GM19240 (cell line): Measurements from ENCODE around the gene TNK1.
"Not testable (repeated sequence)": the region's sequence is repeated elsewhere in the genome, so short reads cannot be mapped to it uniquely, and the experiment has no call there.

ENCODE experiments used
- DNase-seq: peaks from one replicate; pipeline ENCODE4 v3.0.0; 2011; ENCODE audit warnings: low spot score; ENCODE audit not compliant: insufficient read length

The TNK1 gene

GRCh38 chr17:7355053-7355452, 25.8 kb upstream of the TNK1 start, which contains the start of gene TMEM95:
TMEM95 (plus strand) TSS chr17:7355156; CDS start chr17:7355205, 49 bp downstream.
- no peak for DNase-seq

- no peak for DNase-seq
Measured at GRCh38 chr17:7355573-7355972, 25.3 kb upstream of the TNK1 start.

DNA sequence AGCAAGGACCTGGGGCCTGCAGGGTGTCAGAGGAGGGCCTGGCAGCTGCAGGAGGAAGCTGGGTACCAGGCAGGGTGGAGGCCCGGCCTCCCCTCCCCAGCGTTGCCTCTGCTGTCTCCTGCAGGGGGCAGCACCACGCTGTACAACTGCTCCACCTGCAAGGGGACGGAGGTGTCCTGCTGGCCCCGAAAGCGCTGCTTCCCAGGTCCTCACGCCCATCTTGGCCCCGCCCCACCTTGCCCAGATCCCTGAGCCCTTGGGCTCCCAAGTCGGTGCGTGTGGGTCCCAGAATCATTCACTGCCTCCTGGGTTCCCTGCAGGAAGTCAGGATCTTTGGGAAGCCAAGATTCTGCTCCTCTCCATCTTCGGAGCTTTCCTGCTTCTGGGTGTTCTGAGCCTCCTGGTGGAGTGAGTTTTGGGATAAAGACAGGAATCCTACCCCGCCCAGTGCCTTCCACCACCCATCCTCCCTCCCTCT, 24.8 kb upstream of the TNK1 start:
- peak; percentile 85 for DNase-seq

GRCh38 chr17:7356756-7357155, 24.1 kb upstream of the TNK1 start:
- DNase-seq = no peak

DNA sequence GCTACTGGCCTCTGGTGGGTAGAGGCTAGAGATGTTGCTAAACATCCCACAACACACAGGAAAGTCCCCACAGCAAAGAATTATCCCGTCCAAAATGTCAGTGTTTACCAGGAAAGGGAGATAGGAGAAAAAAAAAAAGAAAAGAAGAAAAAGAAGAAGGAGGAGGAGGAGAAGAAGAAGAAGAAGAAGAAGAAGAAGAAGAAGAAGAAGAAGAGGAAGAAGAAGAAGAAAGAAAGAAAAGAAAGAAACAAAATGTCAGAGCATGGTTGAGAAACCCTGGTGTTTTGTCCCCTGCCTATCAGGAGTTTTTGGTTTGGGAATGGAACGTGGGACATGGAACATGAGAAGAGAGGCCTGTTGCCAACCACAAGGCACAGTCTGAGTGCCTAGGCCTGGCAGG, 23.5 kb upstream of the TNK1 start:
- no peak for DNase-seq

GRCh38 chr17:7361906-7362305, 19.0 kb upstream of the TNK1 start:
- no peak for DNase-seq

DNA sequence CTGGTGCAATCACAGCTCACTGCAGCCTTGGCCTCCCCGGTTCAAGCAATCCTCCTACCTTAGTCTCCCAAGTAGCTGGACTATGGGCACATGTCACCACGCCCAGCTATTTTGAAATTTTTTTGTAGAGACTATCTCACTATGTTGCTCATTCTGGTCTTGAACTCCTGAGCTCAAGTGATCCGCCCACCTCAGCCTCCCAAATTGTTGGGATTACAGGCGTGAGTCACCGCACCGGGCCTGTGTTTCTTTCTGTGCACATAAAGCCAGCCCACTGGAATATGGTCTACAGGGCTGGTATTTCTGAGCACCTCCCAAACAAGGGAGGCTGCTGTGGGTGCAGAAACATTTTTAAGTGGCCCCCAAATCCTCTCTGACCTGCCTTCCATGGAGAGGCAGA, 17.6 kb upstream of the TNK1 start:
- DNase-seq = no peak

GRCh38 chr17:7365963-7366362, 14.9 kb upstream of the TNK1 start:
- DNase-seq = not testable (repeated sequence)

DNA sequence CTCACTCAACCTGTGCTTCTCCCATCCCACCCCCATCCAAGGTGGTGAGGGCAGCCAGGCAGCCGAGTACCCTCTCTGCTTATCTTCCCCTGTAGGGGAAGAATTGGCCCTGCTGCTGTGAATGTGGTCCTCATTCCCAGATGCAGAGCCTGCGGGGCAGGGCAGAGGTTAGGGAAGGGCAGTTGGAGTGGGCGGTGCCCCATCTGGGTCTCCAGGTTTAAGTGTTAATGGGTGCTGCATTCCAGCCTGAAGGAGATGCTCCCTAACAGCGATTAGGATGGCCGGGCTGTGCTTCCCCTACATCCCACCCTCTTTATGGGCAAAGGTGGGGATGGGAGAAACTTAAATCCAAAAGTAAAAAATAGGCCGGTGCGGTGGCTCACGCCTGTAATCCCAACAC, 13.8 kb upstream of the TNK1 start:
- DNase-seq = no peak

DNA sequence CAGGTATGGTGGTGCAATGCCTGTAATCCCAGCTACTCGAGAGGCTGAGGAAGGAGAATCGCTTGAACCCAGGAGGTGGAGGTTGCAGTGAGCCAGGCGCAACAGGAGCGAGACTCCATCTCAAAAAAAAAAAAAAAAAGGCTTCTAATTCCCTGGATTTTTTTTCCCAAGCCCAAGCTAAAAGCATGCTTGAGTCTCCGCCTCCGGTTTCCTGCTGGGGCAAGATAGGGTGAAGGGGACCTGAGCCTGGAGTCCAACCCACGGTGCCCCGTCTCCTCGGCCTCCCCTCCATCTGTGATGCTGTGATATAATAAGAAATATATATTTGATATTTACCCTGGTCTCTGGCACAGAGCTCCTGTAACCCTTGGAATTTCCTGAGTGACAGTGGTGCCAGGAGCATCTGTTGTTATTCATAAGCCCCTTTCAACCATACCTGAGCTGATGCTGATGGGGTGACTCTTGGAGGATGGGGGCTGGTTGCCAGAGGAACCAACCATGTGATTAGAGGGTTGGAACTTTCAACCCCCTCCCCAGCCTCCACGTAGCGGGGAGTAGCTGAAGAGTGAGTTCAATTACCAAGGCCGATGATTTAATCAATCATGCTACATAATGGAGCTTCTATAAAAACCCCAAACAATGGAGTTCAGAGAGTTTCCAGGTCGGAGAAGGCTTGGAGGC, 12.8 kb upstream of the TNK1 start:
- no peak for DNase-seq

GRCh38 chr17:7368599-7368994, 12.3 kb upstream of the TNK1 start:
- DNase-seq = not testable (repeated sequence)

- no peak for DNase-seq
Measured at GRCh38 chr17:7369825-7370224, 11.1 kb upstream of the TNK1 start.

- DNase-seq = no peak
Measured at GRCh38 chr17:7370853-7371252, 10.0 kb upstream of the TNK1 start.

- DNase-seq = no peak
Measured at GRCh38 chr17:7374353-7374752, 6.5 kb upstream of the TNK1 start.

DNA sequence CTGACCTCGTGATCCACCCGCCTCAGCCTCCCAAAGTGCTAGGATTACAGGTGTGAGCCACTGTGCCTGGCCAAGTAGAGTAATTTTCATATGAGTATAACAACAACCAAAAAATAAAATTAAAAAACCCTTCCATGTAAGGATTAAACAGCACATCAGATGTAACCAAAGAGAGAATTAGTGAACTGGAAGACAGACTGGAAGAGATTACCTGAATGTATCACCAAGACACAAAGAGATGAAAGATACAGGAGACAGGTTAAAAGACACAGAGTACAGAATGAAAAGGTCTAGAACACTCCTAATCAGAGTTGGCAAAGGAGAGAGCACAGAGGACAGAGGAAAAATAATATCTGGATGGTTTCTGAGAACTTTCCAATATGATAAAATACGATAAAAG, 1.8 kb upstream of the TNK1 start:
- DNase-seq = no peak

DNA sequence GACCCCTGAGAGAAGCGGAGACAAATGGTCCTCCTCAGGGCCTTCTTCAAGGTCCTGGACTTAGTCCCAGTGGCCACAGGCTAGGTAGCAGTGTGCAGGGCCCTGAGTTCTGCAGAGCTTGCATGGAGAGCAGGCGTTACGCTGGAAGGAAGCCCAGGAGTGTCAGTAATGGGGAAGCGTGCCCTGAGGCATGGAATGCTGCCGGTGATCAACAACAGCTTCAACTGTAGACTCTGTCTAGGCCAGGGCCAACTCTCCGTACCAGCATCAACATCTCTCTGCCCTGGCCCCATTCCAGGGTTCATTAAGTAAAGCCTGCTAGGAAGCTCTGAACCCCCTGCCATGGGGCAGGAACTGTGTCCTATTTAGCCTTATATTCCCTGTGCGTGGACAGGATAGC, 568 bp upstream of the TNK1 start:
- no peak for DNase-seq

DNA sequence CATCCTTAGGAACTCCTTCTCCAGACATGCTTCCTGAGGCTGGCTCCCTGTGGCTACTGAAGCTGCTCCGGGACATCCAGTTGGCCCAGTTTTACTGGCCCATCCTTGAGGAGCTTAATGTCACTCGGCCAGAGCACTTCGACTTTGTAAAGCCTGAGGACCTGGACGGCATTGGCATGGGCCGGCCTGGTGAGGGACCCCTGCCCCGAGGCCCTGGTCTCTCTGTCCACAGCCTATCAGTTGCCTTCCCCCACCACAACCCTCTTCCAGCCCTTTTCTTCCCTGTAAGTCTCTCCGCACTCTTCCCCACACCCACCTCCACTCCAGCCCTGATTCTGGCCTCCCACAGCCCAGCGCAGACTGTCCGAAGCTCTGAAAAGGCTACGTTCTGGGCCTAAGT, 2.0 kb downstream of the TNK1 start:
- no peak for DNase-seq

DNA sequence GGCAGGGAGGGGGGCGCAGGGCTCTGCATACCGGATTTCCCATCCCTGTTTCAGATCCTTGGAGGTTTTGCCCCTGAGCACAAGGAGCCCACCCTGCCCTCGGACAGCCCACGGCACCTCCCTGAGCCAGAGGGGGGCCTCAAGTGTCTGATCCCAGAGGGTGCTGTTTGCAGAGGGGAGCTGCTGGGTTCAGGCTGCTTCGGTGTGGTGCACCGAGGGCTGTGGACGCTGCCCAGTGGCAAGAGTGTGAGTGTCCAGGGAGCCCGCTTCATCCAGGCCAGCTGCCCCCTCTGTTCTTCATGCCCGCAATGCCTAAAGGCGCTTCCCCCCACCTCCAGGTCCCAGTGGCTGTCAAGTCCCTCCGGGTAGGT, 2.5 kb downstream of the TNK1 start:
- no peak for DNase-seq

DNA sequence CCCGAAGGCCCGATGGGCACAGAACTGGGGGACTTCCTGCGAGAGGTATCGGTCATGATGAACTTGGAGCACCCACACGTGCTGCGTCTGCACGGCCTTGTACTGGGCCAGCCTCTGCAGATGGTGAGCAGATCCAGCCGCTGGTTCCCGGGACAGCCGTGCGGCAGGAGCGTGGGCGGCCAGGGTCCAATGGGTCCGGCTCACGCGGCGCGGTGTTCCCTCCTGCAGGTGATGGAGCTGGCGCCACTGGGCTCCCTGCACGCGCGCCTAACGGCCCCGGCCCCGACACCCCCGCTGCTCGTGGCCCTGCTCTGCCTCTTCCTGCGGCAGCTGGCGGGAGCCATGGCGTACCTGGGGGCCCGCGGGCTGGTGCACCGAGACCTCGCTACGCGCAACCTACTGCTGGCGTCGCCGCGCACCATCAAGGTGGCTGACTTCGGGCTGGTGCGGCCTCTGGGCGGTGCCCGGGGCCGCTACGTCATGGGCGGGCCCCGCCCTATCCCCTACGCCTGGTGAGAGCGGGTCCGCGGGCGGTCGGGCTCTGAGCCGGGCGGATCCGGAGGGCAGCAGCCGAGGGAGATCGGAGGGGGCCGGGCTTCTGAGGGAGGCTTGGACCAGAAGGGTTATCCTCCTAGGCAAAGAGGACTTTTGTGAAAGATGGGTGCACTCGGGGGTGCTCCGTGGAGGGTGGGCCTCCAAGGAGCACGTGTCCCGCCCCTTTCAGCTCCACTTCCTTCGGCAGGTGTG, 3.0 kb downstream of the TNK1 start:
- DNase-seq = peak; percentile 89

GRCh38 chr17:7384489-7385081, 3.7 kb downstream of the TNK1 start:
- DNase-seq = no peak

DNA sequence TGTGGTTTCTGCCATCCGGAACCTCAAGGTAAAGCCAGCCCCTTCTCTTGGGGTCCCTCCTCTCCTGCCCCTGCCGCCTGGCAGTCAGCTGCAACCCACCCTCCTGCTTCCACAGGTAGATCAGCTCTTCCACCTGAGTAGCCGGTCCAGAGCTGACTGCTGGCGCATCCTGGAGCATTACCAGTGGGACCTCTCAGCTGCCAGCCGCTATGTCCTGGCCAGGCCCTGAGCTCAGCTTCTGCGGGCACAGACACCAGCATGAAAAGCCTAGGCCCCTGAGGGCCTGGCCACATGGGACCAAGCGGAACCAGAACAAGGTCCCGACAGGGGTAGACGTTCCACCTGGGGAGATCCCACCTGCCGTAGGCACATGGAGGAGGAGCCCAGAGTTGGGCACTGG, 8.0 kb downstream of the TNK1 start:
- no peak for DNase-seq
